Measurements from ENCODE around the gene KIRREL3. TPM values are rescaled to one million over a fixed set of nuclear protein-coding genes. Genes with fewer than 3 reads are reported as not detected.

The KIRREL3 gene
- total RNA-seq, 1 donor from 2014 or later, result not detected

DNA sequence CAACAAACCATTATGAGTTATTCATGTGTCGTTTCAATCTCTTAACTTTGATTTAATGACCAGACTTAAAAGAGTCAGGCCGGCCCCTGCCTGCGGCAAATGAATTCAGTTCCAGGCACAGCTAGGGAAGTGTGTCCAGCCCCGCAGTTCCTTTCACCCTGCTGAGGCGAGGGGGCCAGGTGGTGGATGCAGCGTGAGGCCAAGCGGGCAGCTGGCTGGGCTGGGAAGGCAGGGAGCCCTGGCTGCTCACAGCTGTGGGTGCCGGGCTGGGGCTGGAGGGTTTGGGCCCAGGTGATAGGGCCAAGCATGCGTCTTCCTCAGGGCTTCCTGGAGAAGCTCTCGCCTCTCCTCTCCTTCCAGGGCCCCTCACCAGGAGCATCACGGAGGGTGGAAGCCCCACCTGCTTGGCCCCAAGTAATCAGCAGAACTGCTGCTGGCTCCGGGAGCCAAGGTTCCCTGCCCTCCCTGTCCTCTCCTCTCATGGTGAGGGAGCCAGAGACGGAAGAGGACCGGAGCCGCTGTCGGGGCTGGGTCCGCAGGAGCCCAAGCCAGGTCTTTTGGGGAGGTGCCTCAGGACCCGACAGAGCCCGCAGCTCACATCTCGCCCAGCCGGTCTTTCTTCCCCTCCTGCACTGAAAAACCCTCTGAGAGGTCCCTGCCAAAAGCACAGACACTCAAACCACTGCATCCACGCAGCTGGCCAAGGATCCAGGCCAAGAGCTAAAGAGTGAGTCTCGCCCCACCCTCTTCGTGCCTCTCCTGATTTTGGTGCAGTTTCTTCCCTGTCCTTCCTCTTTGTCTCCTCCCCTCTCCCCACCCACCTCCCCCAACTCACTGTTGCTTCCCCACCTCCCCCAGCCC lies 548.1 kb downstream of the KIRREL3 start:
- intact Hi-C loops (cut with DNase I), result no loop called here

DNA sequence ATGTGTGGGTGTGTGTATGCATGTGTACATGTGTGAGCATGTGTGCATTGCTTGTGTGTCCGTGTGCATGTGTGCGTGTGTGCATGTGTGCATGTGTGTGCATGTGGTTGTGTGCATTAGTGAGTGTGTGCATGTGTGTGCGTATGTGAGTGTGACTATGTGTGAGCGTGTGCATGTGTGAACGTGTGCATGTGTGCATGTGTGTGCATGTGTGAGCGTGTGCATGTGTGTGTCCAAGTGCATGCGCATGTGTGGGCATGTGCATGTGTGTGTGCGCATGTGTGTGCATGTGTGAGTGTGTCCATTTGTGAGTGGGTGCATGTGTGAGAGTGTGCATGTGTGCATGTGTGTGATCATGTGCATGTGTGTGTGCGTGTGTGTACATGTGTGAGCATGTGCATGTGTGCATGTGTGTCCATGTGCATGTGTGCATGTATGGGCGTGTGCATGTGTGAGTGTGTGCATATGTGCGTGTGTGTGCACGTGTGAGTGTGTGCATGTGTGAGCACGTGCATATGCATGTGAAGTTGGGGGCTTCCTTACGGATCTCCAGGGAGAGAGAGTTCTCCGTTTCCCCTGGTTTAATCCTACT lies 549.3 kb downstream of the KIRREL3 start:
- H3K27ac ChIP-seq, result no peak overlapping the region
- intact Hi-C loops (cut with DNase I), result no loop called here
- no peaks in the 10 kb centered on the region for H3K9me3 ChIP-seq
- TF ChIP-seq, protein P1, sequence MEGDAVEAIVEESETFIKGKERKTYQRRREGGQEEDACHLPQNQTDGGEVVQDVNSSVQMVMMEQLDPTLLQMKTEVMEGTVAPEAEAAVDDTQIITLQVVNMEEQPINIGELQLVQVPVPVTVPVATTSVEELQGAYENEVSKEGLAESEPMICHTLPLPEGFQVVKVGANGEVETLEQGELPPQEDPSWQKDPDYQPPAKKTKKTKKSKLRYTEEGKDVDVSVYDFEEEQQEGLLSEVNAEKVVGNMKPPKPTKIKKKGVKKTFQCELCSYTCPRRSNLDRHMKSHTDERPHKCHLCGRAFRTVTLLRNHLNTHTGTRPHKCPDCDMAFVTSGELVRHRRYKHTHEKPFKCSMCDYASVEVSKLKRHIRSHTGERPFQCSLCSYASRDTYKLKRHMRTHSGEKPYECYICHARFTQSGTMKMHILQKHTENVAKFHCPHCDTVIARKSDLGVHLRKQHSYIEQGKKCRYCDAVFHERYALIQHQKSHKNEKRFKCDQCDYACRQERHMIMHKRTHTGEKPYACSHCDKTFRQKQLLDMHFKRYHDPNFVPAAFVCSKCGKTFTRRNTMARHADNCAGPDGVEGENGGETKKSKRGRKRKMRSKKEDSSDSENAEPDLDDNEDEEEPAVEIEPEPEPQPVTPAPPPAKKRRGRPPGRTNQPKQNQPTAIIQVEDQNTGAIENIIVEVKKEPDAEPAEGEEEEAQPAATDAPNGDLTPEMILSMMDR (IDR thresholded peaks at IDR 0.05), result no peak
- ATAC-seq, result no peak
- no peak overlapping the region for H3K4me3 ChIP-seq
- H3K27me3 ChIP-seq, result no peaks in the 10 kb centered on the region
- no peak for DNase-seq
- H3K4me1 ChIP-seq, result no peaks in the 10 kb centered on the region
- H3K36me3 ChIP-seq, result no peaks in the 10 kb centered on the region

More for the DNA sequence above, 548.1 kb downstream of the KIRREL3 start:
- H3K9me3 ChIP-seq, result no peaks in the 10 kb centered on the region
- H3K4me1 ChIP-seq, result no peaks in the 10 kb centered on the region
- no peaks in the 10 kb centered on the region for H3K27me3 ChIP-seq
- ATAC-seq, result no peak
- DNase-seq, result no peak
- TF ChIP-seq, protein P1 (IDR thresholded peaks at IDR 0.05), result no peak
- no peak overlapping the region for H3K27ac ChIP-seq
- H3K36me3 ChIP-seq, result no peaks in the 10 kb centered on the region
- no peak overlapping the region for H3K4me3 ChIP-seq

DNA sequence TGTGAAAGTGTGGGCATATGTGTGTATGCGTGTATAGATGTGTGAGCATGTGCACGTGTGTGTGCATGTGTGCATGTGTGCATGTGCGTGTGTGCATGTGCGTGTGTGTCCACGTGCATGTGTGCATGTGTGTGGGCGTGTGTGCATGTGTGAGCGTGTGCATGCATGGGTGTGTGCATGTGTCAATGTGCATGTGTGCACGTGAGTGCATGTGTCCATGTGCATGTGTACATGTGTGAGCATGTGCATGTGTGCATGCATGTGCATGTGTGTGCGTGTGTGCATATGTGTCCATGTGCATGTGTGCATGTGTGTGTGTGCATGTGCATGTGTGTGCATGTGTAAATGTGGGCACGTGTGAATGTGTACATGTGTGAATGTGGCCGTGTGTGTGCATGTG lies 549.8 kb downstream of the KIRREL3 start:
- Histone ChIP-seq H3K9me3 (no peaks in the 10 kb centered on the region), H3K36me3 (no peaks in the 10 kb centered on the region), H3K4me1 (no peaks in the 10 kb centered on the region), H3K27me3 (no peaks in the 10 kb centered on the region), H3K4me3 (no peak overlapping the region), H3K27ac (no peak overlapping the region)
- DNase-seq (no peak), ATAC-seq (no peak)
- TF ChIP-seq, protein P1 (IDR thresholded peaks at IDR 0.05), result no peak
- intact Hi-C loops (cut with DNase I), result no loop called here

DNA sequence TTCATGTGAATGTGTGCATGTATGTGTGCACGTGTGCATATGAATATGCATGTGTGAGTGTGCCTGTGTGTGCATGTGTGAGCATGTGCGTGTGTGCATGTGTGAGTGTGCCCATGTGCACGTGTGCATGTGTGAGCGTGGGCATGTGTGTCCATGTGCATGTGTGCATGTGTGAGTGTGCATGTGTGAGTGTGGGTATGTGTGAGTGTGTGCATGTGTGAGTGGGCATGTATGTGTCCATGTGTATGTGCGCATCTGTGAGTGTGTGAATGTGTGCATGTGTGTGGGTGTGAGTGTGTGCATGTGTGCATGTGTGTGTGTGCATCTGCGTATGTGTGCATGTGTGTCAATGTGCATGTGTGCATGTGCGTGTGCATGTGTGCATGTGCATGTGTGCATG lies 550.4 kb downstream of the KIRREL3 start:
- Histone ChIP-seq H3K4me1 (no peaks in the 10 kb centered on the region), H3K27ac (no peak overlapping the region), H3K9me3 (no peaks in the 10 kb centered on the region), H3K36me3 (no peaks in the 10 kb centered on the region), H3K27me3 (no peaks in the 10 kb centered on the region), H3K4me3 (no peak overlapping the region)
- DNase-seq (no peak), ATAC-seq (no peak)
- intact Hi-C loops (cut with DNase I), result no loop called here
- TF ChIP-seq, protein P1 (IDR thresholded peaks at IDR 0.05), result no peak

DNA sequence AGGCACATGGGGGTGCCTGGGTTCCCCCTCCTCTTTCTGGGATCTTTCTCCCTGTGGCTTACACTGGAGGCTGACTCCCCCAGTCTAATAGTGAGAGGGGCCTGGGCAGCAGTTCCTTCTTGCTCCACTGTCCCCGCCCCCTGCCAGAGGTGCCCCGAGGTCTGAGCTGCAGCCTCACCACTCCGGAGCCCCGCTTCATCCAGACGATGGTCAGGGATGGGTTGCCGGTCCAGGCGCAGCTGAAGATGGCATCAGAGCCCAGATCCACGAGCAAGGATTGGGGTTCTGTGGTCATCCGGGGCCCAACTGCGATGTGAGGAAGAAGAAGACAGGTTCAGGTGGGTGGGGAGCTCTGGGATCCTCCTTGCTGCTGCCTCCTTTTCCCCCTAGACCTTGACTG lies 554.0 kb downstream of the KIRREL3 start:
- TF ChIP-seq, protein P1 (IDR thresholded peaks at IDR 0.05), result no peak
- no peak for ATAC-seq
- H3K36me3 ChIP-seq, result no peaks in the 10 kb centered on the region
- H3K27ac ChIP-seq, result no peak overlapping the region
- H3K4me1 ChIP-seq, result no peaks in the 10 kb centered on the region
- intact Hi-C loops (cut with DNase I), result no loop called here
- no peak for DNase-seq
- H3K27me3 ChIP-seq, result no peaks in the 10 kb centered on the region
- no peak overlapping the region for H3K4me3 ChIP-seq
- no peaks in the 10 kb centered on the region for H3K9me3 ChIP-seq
